ENCODE measurements around the gene CSTB.
A peak's percentile ranks its signal among the peaks of the same experiment; 100 is the strongest.

CSTB gene

GRCh38 chr21:43739621-43740435 lies 36.3 kb downstream of the CSTB start:
- Histone ChIP-seq H3K14ac (ENCODE audit: low read length) (no peak overlapping the region), H4K8ac (ENCODE audit: low read depth, low read length) (no peak overlapping the region), H3K27ac (ENCODE audit: low read depth, low read length) (no peak overlapping the region), H3K79me1 (ENCODE audit: low read length) (no peaks in the 10 kb centered on the region), H3K79me2 (ENCODE audit: control insufficient read depth, insufficient read depth, low read length, poor library complexity) (no peaks in the 10 kb centered on the region), H4K12ac (ENCODE audit: low read depth, low read length) (no peak overlapping the region), H3K36me3 (ENCODE audit: control insufficient read depth in 1 of 2, insufficient read depth in 2 of 2, low read length in 2 of 2) (peaks cover 28 to 31% of the 10 kb centered on the region in 2 experiments), H2AK5ac (ENCODE audit: low read length) (no peak overlapping the region), H3K4me3 (ENCODE audit: low read depth, low read length) (no peak overlapping the region), H3K4ac (ENCODE audit: low read depth, low read length) (no peak overlapping the region), H3K9me3 (ENCODE audit: insufficient read depth, low read depth, low read length) (peaks cover 2% of the 10 kb centered on the region), H3K23ac (ENCODE audit: low read length) (no peak overlapping the region), H2BK5ac (ENCODE audit: low read depth, low read length, poor library complexity) (no peak overlapping the region), H3K4me2 (ENCODE audit: low read length) (no peak overlapping the region), H4K91ac (ENCODE audit: low read depth, low read length) (no peak overlapping the region), H2AFZ (ENCODE audit: insufficient read depth, low read length, poor library complexity) (no peak overlapping the region), H3K4me1 (ENCODE audit: control insufficient read depth in 1 of 2, insufficient read depth in 2 of 2, low read length in 2 of 2) (no peaks in the 10 kb centered on the region), H3K18ac (ENCODE audit: low read length) (no peak overlapping the region), H2BK12ac (ENCODE audit: low read length) (no peak overlapping the region), H2BK120ac (ENCODE audit: insufficient read depth, low read length, poor library complexity) (no peak overlapping the region), H3K9ac (ENCODE audit: low read length) (no peak overlapping the region), H3K27me3 (ENCODE audit: insufficient read depth, low read length) (no peaks in the 10 kb centered on the region)
- no CpG with 5 or more reads among the region's 25 CpGs for WGBS (ENCODE audit: extremely low coverage, insufficient coverage, insufficient read length)
- peak; percentile 15 to 35 for DNase-seq

GRCh38 chr21:43737158-43737950 lies 38.8 kb downstream of the CSTB start:
- H3K4me2 ChIP-seq (ENCODE audit: low read length), result no peak overlapping the region
- H3K9me3 ChIP-seq (ENCODE audit: insufficient read depth, low read depth, low read length), result peaks cover 2% of the 10 kb centered on the region
- H3K27me3 ChIP-seq (ENCODE audit: insufficient read depth, low read length), result no peaks in the 10 kb centered on the region
- no peak overlapping the region for H2BK120ac ChIP-seq (ENCODE audit: insufficient read depth, low read length, poor library complexity)
- peaks cover 17 to 21% of the 10 kb centered on the region in 2 experiments for H3K36me3 ChIP-seq (ENCODE audit: control insufficient read depth in 1 of 2, insufficient read depth in 2 of 2, low read length in 2 of 2)
- H2BK5ac ChIP-seq (ENCODE audit: low read depth, low read length, poor library complexity), result no peak overlapping the region
- H3K4ac ChIP-seq (ENCODE audit: low read depth, low read length), result no peak overlapping the region
- no CpG with 5 or more reads among the region's 35 CpGs for WGBS (ENCODE audit: extremely low coverage, insufficient coverage, insufficient read length)
- no peak overlapping the region for H4K8ac ChIP-seq (ENCODE audit: low read depth, low read length)
- H4K91ac ChIP-seq (ENCODE audit: low read depth, low read length), result no peak overlapping the region
- no peaks in the 10 kb centered on the region for H3K79me1 ChIP-seq (ENCODE audit: low read length)
- H2AFZ ChIP-seq (ENCODE audit: insufficient read depth, low read length, poor library complexity), result no peak overlapping the region
- H3K18ac ChIP-seq (ENCODE audit: low read length), result no peak overlapping the region
- peaks cover 0 to 4% of the 10 kb centered on the region in 2 experiments for H3K4me1 ChIP-seq (ENCODE audit: control insufficient read depth in 1 of 2, insufficient read depth in 2 of 2, low read length in 2 of 2)
- no peak overlapping the region for H3K9ac ChIP-seq (ENCODE audit: low read length)
- no peak overlapping the region for H3K23ac ChIP-seq (ENCODE audit: low read length)
- no peak overlapping the region for H3K4me3 ChIP-seq (ENCODE audit: low read depth, low read length)
- no peak overlapping the region for H3K14ac ChIP-seq (ENCODE audit: low read length)
- no peak overlapping the region for H3K27ac ChIP-seq (ENCODE audit: low read depth, low read length)
- no peak for DNase-seq
- no peak overlapping the region for H2AK5ac ChIP-seq (ENCODE audit: low read length)
- no peak overlapping the region for H4K12ac ChIP-seq (ENCODE audit: low read depth, low read length)
- no peak overlapping the region for H2BK12ac ChIP-seq (ENCODE audit: low read length)
- H3K79me2 ChIP-seq (ENCODE audit: control insufficient read depth, insufficient read depth, low read length, poor library complexity), result no peaks in the 10 kb centered on the region

- no peak overlapping the region for H4K91ac ChIP-seq (ENCODE audit: low read depth, low read length)
- H4K8ac ChIP-seq (ENCODE audit: low read depth, low read length), result no peak overlapping the region
- no peak overlapping the region for H3K4me3 ChIP-seq (ENCODE audit: low read depth, low read length)
- H3K9ac ChIP-seq (ENCODE audit: low read length), result no peak overlapping the region
- peaks cover 0 to 4% of the 10 kb centered on the region in 2 experiments for H3K4me1 ChIP-seq (ENCODE audit: control insufficient read depth in 1 of 2, insufficient read depth in 2 of 2, low read length in 2 of 2)
- peaks cover 14 to 16% of the 10 kb centered on the region in 2 experiments for H3K36me3 ChIP-seq (ENCODE audit: control insufficient read depth in 1 of 2, insufficient read depth in 2 of 2, low read length in 2 of 2)
- H3K9me3 ChIP-seq (ENCODE audit: insufficient read depth, low read depth, low read length), result peaks cover 4% of the 10 kb centered on the region
- H3K18ac ChIP-seq (ENCODE audit: low read length), result no peak overlapping the region
- H2AK5ac ChIP-seq (ENCODE audit: low read length), result no peak overlapping the region
- no peak overlapping the region for H2BK5ac ChIP-seq (ENCODE audit: low read depth, low read length, poor library complexity)
- WGBS (ENCODE audit: extremely low coverage, insufficient coverage, insufficient read length), result no CpG with 5 or more reads among the region's 25 CpGs
- H3K23ac ChIP-seq (ENCODE audit: low read length), result no peak overlapping the region
- no peak overlapping the region for H3K14ac ChIP-seq (ENCODE audit: low read length)
- no peak overlapping the region for H2AFZ ChIP-seq (ENCODE audit: insufficient read depth, low read length, poor library complexity)
- no peak for DNase-seq
- no peaks in the 10 kb centered on the region for H3K79me2 ChIP-seq (ENCODE audit: control insufficient read depth, insufficient read depth, low read length, poor library complexity)
- H2BK12ac ChIP-seq (ENCODE audit: low read length), result no peak overlapping the region
- H3K79me1 ChIP-seq (ENCODE audit: low read length), result no peaks in the 10 kb centered on the region
- no peak overlapping the region for H3K27ac ChIP-seq (ENCODE audit: low read depth, low read length)
- no peak overlapping the region for H2BK120ac ChIP-seq (ENCODE audit: insufficient read depth, low read length, poor library complexity)
- no peak overlapping the region for H3K4ac ChIP-seq (ENCODE audit: low read depth, low read length)
- H3K27me3 ChIP-seq (ENCODE audit: insufficient read depth, low read length), result no peaks in the 10 kb centered on the region
- H4K12ac ChIP-seq (ENCODE audit: low read depth, low read length), result no peak overlapping the region
- H3K4me2 ChIP-seq (ENCODE audit: low read length), result no peak overlapping the region
These were observed 39.8 kb downstream of the CSTB start for GRCh38 chr21:43736224-43736883.

GRCh38 chr21:43735236-43736091 lies 40.6 kb downstream of the CSTB start:
- Histone ChIP-seq H3K14ac (ENCODE audit: low read length) (no peak overlapping the region), H3K18ac (ENCODE audit: low read length) (no peak overlapping the region), H3K4me2 (ENCODE audit: low read length) (no peak overlapping the region), H3K4me3 (ENCODE audit: low read depth, low read length) (no peak overlapping the region), H3K27me3 (ENCODE audit: insufficient read depth, low read length) (no peaks in the 10 kb centered on the region), H3K4me1 (ENCODE audit: control insufficient read depth in 1 of 2, insufficient read depth in 2 of 2, low read length in 2 of 2) (peaks cover 0 to 4% of the 10 kb centered on the region in 2 experiments), H3K79me1 (ENCODE audit: low read length) (no peaks in the 10 kb centered on the region), H2AK5ac (ENCODE audit: low read length) (no peak overlapping the region), H4K8ac (ENCODE audit: low read depth, low read length) (no peak overlapping the region), H3K36me3 (ENCODE audit: control insufficient read depth in 1 of 2, insufficient read depth in 2 of 2, low read length in 2 of 2) (peaks cover 14 to 16% of the 10 kb centered on the region in 2 experiments), H3K4ac (ENCODE audit: low read depth, low read length) (no peak overlapping the region), H2AFZ (ENCODE audit: insufficient read depth, low read length, poor library complexity) (no peak overlapping the region), H2BK12ac (ENCODE audit: low read length) (no peak overlapping the region), H3K9me3 (ENCODE audit: insufficient read depth, low read depth, low read length) (peaks cover 4% of the 10 kb centered on the region), H2BK5ac (ENCODE audit: low read depth, low read length, poor library complexity) (no peak overlapping the region), H3K27ac (ENCODE audit: low read depth, low read length) (no peak overlapping the region), H3K9ac (ENCODE audit: low read length) (no peak overlapping the region), H4K12ac (ENCODE audit: low read depth, low read length) (no peak overlapping the region), H4K91ac (ENCODE audit: low read depth, low read length) (no peak overlapping the region), H3K23ac (ENCODE audit: low read length) (no peak overlapping the region), H3K79me2 (ENCODE audit: control insufficient read depth, insufficient read depth, low read length, poor library complexity) (no peaks in the 10 kb centered on the region), H2BK120ac (ENCODE audit: insufficient read depth, low read length, poor library complexity) (no peak overlapping the region)
- no CpG with 5 or more reads among the region's 22 CpGs for WGBS (ENCODE audit: extremely low coverage, insufficient coverage, insufficient read length)
- no peak for DNase-seq

Data from trophoblast cell (in vitro differentiated cells and primary cell).